ENCODE results near the gene DENND2A.
"Not testable (repeated sequence)": the region's sequence is repeated elsewhere in the genome, so short reads cannot be mapped to it uniquely, and the experiment has no call there.

The DENND2A gene

DNA sequence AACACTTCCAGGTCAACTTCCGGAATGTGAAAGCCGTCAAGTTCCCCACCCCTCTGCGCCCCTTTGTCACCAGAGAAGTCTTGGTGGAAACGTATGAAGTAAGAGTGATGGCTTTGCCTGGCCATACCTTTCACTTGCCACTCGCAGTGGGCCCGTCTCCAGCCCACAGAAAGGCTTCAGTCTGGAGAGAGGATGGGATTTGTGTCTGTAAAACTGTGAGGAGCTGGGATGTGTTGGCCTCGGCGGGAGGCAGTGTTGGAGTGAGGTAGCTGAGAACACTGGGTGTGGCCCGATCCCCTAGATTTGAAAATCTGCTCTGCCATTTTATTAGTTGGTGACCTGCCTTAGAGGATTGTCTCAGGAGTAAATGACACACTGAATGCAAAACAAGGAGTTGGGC lies 38.6 kb upstream of the DENND2A start:
- H3K4me3 ChIP-seq (ENCODE audit: low read depth, low read length), result no peak overlapping the region
- ChIA-PET POLR2A (no interaction called here), CTCF (interaction anchor here (1.9 kb wide), 1 partner anchor 332 kb away, joined by 7 read pairs; no protein-coding TSS in a partner anchor)
- DNase-seq (ENCODE audit: low read depth, low spot score), result no peak
- TF ChIP-seq, protein P1, sequence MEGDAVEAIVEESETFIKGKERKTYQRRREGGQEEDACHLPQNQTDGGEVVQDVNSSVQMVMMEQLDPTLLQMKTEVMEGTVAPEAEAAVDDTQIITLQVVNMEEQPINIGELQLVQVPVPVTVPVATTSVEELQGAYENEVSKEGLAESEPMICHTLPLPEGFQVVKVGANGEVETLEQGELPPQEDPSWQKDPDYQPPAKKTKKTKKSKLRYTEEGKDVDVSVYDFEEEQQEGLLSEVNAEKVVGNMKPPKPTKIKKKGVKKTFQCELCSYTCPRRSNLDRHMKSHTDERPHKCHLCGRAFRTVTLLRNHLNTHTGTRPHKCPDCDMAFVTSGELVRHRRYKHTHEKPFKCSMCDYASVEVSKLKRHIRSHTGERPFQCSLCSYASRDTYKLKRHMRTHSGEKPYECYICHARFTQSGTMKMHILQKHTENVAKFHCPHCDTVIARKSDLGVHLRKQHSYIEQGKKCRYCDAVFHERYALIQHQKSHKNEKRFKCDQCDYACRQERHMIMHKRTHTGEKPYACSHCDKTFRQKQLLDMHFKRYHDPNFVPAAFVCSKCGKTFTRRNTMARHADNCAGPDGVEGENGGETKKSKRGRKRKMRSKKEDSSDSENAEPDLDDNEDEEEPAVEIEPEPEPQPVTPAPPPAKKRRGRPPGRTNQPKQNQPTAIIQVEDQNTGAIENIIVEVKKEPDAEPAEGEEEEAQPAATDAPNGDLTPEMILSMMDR (IDR thresholded peaks at IDR 0.05; ENCODE audit: insufficient read depth, low read length, missing control alignments), result no peak

DNA sequence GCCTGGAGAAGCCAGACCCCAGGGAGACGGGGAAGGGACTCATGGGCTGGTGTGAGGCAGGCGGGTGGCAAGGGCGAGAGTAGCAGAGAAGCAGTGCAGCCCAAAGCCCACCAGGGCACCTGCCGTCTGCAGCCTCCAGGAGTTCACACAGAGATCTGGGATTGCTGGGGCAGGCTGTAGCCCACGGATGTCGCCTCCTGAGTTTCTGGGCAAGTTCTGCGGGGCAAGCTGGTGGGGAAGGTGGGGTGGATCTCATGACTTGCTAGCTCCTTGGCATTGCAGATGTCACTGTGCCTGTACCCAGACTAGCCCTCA lies 38.2 kb upstream of the DENND2A start:
- TF ChIP-seq, protein P1 (IDR thresholded peaks at IDR 0.05; ENCODE audit: insufficient read depth, low read length, missing control alignments), result no peak
- no peak overlapping the region for H3K4me3 ChIP-seq (ENCODE audit: low read depth, low read length)
- ChIA-PET CTCF (interaction anchor here (1.9 kb wide), 1 partner anchor 332 kb away, joined by 7 read pairs; no protein-coding TSS in a partner anchor), POLR2A (no interaction called here)
- no peak for DNase-seq (ENCODE audit: low read depth, low spot score)

DNA sequence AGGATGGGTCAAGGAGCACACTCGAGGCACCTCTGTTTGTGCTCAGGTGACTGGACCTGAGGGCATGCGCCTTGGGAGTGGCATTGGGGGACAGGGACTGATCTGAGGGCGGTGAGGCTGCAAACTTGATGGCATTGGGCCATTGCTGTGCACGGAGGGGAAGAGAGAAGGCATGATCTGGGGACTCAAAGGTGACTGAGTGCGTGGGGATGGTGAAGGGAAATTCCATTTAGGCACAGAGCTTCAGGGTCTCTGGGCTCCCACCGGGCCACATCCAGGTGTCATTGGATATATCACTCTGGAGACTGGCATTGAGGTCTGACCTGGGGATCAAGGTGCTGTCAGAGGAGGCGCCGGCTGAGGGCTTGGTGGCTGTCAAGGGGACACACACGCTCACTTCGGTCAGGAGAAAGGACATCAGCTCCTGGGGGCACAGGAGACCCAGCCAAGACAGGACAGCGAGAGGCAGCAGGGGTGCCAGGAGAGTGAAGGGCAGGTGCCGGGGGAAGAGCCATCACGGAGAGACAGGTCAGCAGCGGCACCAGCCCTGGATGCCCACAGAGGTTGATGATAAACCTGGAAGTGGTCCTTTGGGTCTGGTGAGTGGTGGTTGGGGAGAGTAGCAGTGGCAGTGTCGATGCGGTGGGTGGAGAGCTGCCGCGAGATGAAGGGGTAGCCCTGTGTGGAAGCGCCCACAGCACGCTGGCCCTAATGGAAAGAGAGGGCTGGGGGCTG lies 37.6 kb upstream of the DENND2A start:
- no peak overlapping the region for H3K4me3 ChIP-seq (ENCODE audit: low read depth, low read length)
- TF ChIP-seq, protein P1 (IDR thresholded peaks at IDR 0.05; ENCODE audit: insufficient read depth, low read length, missing control alignments), result no peak
- no peak for DNase-seq (ENCODE audit: low read depth, low spot score)
- CTCF ChIA-PET, result interaction anchor here (1.9 to 2.4 kb wide), 2 partner anchors 333 to 855 kb away, joined by 7 to 13 read pairs; no protein-coding TSS in a partner anchor
- POLR2A ChIA-PET, result no interaction called here

DNA sequence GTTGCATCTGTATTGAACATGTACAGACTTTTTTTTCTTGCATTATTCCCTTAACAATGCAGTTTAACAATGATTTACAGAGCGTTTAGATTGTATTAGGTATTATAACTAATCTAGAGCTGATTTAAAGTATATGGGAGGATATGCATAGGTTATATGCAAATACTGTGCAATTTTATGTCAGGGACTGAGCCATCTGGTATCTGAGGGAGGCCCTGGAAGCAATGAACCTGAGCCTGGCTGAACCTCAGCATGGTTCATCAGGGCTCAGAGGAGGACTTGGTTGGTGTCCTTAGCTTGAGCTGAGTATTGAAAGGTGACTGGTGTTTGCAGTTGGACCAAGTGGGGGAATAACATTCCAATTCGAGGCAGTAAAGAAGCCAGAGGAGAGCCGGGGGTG lies 36.9 kb upstream of the DENND2A start:
- TF ChIP-seq, protein P1 (IDR thresholded peaks at IDR 0.05; ENCODE audit: insufficient read depth, low read length, missing control alignments), result no peak
- ChIA-PET CTCF (interaction anchor here (2.4 to 4.8 kb wide), 2 partner anchors 8 to 856 kb away, joined by 13 to 35 read pairs; no protein-coding TSS in a partner anchor), POLR2A (no interaction called here)
- DNase-seq (ENCODE audit: low read depth, low spot score), result no peak
- no peak overlapping the region for H3K4me3 ChIP-seq (ENCODE audit: low read depth, low read length)

DNA sequence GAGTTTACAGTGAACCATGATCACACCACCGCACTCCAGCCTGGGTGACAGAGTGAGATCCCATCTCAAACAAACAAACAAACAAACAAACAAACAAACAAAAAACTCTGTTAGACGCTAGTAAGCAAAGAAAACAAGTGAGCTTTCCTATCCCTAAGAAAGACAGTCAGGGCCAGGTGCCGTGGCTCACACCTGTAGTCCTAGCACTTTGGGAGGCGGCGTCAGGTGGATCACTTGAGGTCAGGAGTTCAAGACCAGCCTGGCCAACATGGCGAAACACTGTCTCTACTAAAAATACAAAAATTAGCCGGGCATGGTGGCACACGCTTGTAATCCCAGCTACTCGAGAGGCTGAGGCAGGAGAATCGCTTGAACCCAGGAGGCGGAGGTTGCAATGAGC lies 36.3 kb upstream of the DENND2A start:
- POLR2A ChIA-PET; H3K4me3 ChIP-seq (ENCODE audit: low read depth, low read length); DNase-seq (ENCODE audit: low read depth, low spot score): not testable (repeated sequence)
- CTCF ChIA-PET, result interaction anchor here (1.2 to 4.8 kb wide), 4 partner anchors 9 to 856 kb away, joined by 3 to 39 read pairs (median 24); partner anchors contain the start of gene MRPS33

DNA sequence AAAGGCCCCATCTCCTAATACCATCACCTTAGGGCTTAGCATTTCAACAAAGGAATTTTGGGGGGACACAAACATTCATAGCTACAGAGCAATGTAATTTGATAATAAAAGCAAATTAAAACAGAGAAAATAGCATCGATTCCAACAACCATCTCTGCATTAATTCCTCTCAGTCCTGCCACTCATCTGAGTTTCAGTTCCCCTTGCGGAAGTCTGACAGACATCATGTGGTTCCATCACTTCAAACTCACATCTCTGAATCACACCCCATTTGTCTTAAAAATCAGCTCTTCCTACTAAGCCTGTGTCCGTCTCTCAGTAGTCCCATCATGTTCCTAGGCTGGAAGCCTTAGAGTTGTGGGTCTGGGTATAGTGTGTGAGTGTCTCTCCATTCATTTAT lies 35.7 kb upstream of the DENND2A start:
- POLR2A ChIA-PET, result no interaction called here

More for the DNA sequence above, 35.7 kb upstream of the DENND2A start:
- H3K4me3 ChIP-seq (ENCODE audit: low read depth, low read length), result no peak overlapping the region
- TF ChIP-seq, protein P1 (IDR thresholded peaks at IDR 0.05; ENCODE audit: insufficient read depth, low read length, missing control alignments), result no peak
- DNase-seq (ENCODE audit: low read depth, low spot score), result no peak
- CTCF ChIA-PET, result interaction anchor here (1.0 to 4.8 kb wide), 10 partner anchors 9 to 972 kb away, joined by 3 to 39 read pairs (median 7); partner anchors contain the start of gene MRPS33

Measured in AG04449 (cell line).